SHP77 treated with DMSO at 0.1 percent for 48 hours (cell line): Measurements from ENCODE around the gene CEACAM5.
"Not testable (repeated sequence)": the region's sequence is repeated elsewhere in the genome, so short reads cannot be mapped to it uniquely, and the experiment has no call there.

ENCODE experiments used
- DNase-seq: peaks from one replicate; lab custom pipeline; 2025; lab: John Stamatoyannopoulos, UW

CEACAM5 gene

DNA sequence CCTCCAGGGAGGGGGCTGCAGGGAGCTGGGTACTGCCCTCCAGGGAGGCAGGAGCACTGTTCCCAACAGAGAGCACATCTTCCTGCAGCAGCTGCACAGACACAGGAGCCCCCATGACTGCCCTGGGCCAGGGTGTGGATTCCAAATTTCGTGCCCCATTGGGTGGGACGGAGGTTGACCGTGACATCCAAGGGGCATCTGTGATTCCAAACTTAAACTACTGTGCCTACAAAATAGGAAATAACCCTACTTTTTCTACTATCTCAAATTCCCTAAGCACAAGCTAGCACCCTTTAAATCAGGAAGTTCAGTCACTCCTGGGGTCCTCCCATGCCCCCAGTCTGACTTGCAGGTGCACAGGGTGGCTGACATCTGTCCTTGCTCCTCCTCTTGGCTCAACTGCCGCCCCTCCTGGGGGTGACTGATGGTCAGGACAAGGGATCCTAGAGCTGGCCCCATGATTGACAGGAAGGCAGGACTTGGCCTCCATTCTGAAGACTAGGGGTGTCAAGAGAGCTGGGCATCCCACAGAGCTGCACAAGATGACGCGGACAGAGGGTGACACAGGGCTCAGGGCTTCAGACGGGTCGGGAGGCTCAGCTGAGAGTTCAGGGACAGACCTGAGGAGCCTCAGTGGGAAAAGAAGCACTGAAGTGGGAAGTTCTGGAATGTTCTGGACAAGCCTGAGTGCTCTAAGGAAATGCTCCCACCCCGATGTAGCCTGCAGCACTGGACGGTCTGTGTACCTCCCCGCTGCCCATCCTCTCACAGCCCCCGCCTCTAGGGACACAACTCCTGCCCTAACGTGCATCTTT is 7.8 kb upstream of the CEACAM5 start:
- no peak for DNase-seq

GRCh38 chr19:41701401-41702075 is 6.9 kb upstream of the CEACAM5 start:
- no peak for DNase-seq

GRCh38 chr19:41702171-41702651 is 6.2 kb upstream of the CEACAM5 start:
- DNase-seq, result no peak

DNA sequence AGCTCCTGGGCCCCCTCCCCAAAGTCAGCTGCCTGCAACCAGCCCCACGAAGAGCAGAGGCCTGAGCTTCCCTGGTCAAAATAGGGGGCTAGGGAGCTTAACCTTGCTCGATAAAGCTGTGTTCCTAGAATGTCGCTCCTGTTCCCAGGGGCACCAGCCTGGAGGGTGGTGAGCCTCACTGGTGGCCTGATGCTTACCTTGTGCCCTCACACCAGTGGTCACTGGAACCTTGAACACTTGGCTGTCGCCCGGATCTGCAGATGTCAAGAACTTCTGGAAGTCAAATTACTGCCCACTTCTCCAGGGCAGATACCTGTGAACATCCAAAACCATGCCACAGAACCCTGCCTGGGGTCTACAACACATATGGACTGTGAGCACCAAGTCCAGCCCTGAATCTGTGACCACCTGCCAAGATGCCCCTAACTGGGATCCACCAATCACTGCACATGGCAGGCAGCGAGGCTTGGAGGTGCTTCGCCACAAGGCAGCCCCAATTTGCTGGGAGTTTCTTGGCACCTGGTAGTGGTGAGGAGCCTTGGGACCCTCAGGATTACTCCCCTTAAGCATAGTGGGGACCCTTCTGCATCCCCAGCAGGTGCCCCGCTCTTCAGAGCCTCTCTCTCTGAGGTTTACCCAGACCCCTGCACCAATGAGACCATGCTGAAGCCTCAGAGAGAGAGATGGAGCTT is 4.7 kb upstream of the CEACAM5 start:
- DNase-seq, result no peak

GRCh38 chr19:41705393-41706174 is 2.8 kb upstream of the CEACAM5 start:
- no peak for DNase-seq

- DNase-seq, result no peak
Measured at GRCh38 chr19:41706741-41707501, 1.5 kb upstream of the CEACAM5 start.

DNA sequence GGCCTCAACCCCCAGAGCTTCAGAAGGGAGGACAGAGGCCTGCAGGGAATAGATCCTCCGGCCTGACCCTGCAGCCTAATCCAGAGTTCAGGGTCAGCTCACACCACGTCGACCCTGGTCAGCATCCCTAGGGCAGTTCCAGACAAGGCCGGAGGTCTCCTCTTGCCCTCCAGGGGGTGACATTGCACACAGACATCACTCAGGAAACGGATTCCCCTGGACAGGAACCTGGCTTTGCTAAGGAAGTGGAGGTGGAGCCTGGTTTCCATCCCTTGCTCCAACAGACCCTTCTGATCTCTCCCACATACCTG is 969 bp upstream of the CEACAM5 start:
- no peak for DNase-seq

GRCh38 chr19:41707871-41708371 is 505 bp upstream of the CEACAM5 start:
- no peak for DNase-seq

DNA sequence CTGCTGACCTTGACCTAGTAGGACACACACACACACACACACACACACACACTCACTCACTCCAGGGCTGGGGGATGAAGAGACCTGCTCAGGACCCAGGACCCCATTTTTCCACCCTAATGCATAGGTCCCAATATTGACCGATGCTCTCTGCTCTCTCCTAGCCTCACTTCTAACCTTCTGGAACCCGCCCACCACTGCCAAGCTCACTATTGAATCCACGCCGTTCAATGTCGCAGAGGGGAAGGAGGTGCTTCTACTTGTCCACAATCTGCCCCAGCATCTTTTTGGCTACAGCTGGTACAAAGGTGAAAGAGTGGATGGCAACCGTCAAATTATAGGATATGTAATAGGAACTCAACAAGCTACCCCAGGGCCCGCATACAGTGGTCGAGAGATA is 1.1 kb downstream of the CEACAM5 start:
- not testable (repeated sequence) for DNase-seq

GRCh38 chr19:41709951-41710645 is 1.7 kb downstream of the CEACAM5 start:
- DNase-seq, result no peak

DNA sequence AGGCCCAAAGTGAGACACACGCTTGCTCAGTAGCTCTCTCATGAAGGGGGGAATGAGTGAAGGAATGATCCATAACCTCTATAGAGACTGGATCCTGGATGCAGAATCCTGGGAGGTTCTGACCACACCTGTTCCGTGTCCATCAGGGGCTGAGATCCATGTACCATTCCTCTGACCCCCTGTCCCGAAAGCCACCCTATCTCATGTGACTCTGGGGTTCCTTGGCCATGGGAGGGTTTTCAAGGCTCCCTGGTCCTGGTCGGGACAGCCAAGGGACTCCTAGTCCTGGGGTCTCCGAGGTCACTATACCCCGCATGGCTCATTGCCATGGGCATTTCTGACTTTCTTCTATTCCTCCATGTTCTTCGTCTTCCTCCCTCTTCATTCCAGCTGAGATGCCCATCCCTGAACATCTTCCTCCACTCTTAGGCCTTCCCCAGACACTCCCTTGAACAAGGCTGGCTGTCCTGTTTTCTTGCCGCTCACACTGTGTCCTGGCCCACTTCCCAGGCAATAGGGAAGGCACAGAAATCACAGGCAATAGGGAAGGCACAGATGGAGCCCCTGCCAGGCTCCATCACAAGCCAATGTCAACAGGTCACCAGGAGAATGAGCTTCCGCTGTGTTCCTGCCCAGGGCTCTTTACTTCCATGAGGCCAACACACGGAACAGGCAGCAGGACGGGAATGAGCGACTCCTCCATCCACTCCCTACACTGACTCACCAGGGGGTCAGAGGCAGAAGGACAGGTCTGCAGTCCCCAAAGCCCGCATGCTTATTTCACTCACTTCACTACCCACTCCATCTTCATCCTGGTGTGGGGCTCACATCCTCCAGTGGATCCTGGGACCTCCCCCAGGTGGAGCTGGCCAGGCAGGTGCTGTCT is 3.2 kb downstream of the CEACAM5 start:
- no peak for DNase-seq

GRCh38 chr19:41714598-41714997 is 6.2 kb downstream of the CEACAM5 start:
- no peak for DNase-seq

DNA sequence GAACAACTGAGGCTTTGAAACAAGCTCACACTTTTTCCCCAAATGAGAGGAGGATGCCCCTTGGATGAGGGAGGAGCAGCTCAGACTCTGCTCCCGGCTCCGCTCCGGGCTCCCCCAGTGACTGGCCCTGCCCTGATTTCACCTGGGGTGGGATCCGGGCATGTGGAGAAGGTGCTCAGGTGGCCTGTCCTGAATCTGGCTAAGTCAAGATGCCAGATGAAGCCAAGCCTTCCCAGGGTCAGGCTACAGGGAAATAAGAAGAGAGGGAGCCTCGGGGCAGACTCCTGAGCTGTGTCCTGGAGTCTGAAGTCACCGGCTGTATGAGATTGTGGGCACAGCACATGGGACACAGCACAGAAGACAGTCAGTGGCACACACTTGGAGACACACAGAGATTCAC is 10.3 kb downstream of the CEACAM5 start:
- DNase-seq, result no peak

DNA sequence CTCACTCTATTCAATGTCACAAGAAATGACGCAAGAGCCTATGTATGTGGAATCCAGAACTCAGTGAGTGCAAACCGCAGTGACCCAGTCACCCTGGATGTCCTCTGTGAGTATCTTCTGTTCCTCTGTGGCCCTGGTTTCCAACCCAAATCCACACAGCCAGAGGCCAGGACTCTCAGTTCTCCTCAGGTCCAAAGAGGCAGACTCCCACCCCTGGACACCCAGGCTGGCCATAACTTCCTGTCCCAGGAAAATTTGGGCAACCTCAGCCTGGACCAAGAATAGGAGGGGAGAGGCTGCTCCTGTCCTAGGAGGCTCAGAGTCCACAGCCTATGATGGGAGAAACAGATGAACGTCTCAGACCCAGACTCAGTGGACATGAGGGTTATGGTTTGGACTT is 11.7 kb downstream of the CEACAM5 start:
- DNase-seq, result no peak

- DNase-seq, result no peak
Measured at GRCh38 chr19:41726493-41726892, 18.1 kb downstream of the CEACAM5 start.

DNA sequence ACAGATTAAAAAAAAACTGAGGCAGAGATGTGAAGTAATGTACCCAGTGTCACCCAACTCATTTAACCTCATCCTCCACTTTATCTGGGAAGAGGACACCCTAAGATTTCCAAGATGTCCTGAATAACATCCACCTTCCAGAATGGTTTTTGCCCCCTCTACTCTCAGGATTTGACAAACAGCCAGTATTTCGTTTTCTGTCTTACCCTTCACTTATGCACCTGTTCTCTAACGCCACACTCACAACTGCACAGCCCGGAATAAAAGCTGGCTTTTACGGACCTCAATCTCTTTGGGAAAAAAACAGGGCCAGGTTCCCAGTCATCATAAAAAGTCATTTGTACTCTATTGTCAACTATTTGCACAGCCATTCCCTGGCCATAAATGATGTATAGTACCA is 25.7 kb downstream of the CEACAM5 start:
- no peak for DNase-seq

DNA sequence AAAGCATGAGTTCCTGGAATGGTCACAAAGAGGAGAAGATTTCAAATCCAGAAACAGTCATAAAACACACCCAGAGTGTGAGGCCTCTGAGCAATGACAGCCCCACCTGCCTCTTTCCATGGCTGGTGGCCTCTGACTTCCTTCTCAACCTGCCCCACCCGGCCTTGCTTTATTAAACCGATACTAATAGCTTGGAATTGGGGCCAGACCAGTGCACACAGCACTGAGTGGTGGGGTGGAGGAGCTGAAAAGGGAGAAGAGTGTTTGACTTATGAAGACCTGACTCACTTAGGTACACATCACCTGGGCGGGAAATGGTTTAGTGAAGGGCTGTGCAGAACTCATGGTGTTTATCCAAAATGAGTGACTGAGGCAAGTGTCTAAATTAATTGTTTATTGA is 26.2 kb downstream of the CEACAM5 start:
- no peak for DNase-seq

GRCh38 chr19:41735071-41735600 is 26.7 kb downstream of the CEACAM5 start:
- no peak for DNase-seq

- no peak for DNase-seq
Measured at GRCh38 chr19:41739361-41739760, 30.9 kb downstream of the CEACAM5 start.
